T-helper 9 cell (primary cell): ENCODE data around the gene RBM8A.
A peak's percentile ranks its signal among the peaks of the same experiment; 100 is the strongest.

Experiments
- DNase-seq: peaks from one replicate; pipeline ENCODE4 v3.0.0-alpha.2; 2020

The RBM8A gene

GRCh38 chr1:145916745-145917144 lies 10.5 kb downstream of the RBM8A start:
- DNase-seq = no peak

GRCh38 chr1:145912128-145912641 lies 15.1 kb downstream of the RBM8A start:
- no peak for DNase-seq

- DNase-seq = no peak
These were observed 18.6 kb downstream of the RBM8A start for GRCh38 chr1:145908653-145909052.

GRCh38 chr1:145906954-145907753 lies 20.1 kb downstream of the RBM8A start:
- DNase-seq = no peak

- no peak for DNase-seq
These were observed 25.8 kb downstream of the RBM8A start for GRCh38 chr1:145901312-145902021.

GRCh38 chr1:145898756-145899155 lies 28.5 kb downstream of the RBM8A start:
- no peak for DNase-seq

- no peak for DNase-seq
These were observed 29.3 kb downstream of the RBM8A start for GRCh38 chr1:145897969-145898368.

- DNase-seq = no peak
These were observed 31.8 kb downstream of the RBM8A start for GRCh38 chr1:145895471-145895870.

- no peak for DNase-seq
These were observed 33.8 kb downstream of the RBM8A start for GRCh38 chr1:145893306-145894055.

GRCh38 chr1:145892486-145893087 lies 34.7 kb downstream of the RBM8A start:
- DNase-seq = no peak

GRCh38 chr1:145891587-145892485 lies 35.4 kb downstream of the RBM8A start:
- DNase-seq = peak; percentile 39

GRCh38 chr1:145891143-145891542 lies 36.1 kb downstream of the RBM8A start:
- no peak for DNase-seq

- no peak for DNase-seq
These were observed 37.6 kb downstream of the RBM8A start for GRCh38 chr1:145889722-145890121.

GRCh38 chr1:145887631-145888030 lies 39.7 kb downstream of the RBM8A start:
- no peak for DNase-seq

- no peak for DNase-seq
These were observed 40.5 kb downstream of the RBM8A start for GRCh38 chr1:145886816-145887215.

- DNase-seq = no peak
These were observed 40.9 kb downstream of the RBM8A start for GRCh38 chr1:145886390-145886789.

- peak; percentile 79 for DNase-seq
These were observed 41.5 kb downstream of the RBM8A start, which contains the start of gene ANKRD35 for GRCh38 chr1:145885738-145886287. ANKRD35 (minus strand) TSS chr1:145885866; CDS start chr1:145885758, 108 bp downstream.

GRCh38 chr1:145884675-145885074 lies 42.6 kb downstream of the RBM8A start:
- DNase-seq = no peak

GRCh38 chr1:145879775-145880174 lies 47.5 kb downstream of the RBM8A start:
- DNase-seq = no peak

- no peak for DNase-seq
These were observed 48.6 kb downstream of the RBM8A start for GRCh38 chr1:145878724-145879123.

- DNase-seq = no peak
These were observed 49.3 kb downstream of the RBM8A start for GRCh38 chr1:145877923-145878486.
